NCI-H1694 (cell line): ENCODE results near the gene S100A3.
"Not testable (repeated sequence)": the region's sequence is repeated elsewhere in the genome, so short reads cannot be mapped to it uniquely, and the experiment has no call there.

ENCODE experiments used
- DNase-seq: peaks from one replicate; lab custom pipeline; 2025; lab: John Stamatoyannopoulos, UW

Gene S100A3

DNA sequence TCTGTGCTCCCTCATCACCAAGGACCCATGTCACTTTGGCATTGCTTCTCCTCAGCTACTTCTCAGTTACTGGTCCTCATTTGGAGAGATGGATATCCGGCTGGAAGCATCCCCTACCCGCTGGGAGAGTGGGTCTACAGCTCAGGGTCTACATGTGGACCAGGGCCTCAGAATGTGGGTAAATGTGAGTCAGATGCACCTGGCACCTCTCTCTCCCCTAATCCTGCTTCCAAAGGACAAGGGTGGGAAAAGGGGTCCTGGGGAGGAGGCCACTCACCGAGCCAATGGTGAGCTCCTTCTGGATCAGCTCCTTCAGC, 14.2 kb downstream of the S100A3 start:
- DNase-seq = no peak

DNA sequence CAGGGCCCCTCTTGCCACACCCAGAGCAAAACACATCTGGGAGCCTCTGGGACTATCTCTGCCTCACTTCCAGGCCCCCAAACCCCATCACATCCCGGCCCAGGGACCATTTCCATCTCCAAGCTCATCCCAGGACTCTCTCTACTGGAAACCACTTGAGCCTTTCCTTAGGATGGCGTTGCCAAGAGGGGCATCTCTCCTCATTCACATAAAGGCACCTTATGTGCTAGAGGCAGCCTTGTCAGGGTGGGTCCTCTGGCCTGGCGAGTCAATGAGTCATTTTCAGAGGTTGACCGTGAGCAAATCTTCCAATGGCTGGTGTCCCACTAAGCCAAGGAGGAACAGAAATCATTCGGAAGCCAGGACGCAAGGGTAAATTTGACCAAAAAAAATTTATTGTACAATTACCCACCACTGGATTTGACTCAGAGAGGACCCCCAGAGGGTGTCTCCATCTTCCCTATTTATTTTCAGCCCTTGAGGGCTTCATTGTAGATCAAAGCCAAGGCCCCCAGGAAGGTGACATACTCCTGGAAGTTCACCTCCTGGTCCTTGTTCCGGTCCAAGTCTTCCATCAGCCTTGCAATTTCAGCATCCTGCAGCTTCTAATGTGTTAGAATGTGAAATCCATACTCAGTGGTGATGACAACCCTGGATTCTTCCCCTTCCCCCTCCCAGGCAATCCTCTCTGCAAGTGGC, 14.7 kb downstream of the S100A3 start:
- no peak for DNase-seq

DNA sequence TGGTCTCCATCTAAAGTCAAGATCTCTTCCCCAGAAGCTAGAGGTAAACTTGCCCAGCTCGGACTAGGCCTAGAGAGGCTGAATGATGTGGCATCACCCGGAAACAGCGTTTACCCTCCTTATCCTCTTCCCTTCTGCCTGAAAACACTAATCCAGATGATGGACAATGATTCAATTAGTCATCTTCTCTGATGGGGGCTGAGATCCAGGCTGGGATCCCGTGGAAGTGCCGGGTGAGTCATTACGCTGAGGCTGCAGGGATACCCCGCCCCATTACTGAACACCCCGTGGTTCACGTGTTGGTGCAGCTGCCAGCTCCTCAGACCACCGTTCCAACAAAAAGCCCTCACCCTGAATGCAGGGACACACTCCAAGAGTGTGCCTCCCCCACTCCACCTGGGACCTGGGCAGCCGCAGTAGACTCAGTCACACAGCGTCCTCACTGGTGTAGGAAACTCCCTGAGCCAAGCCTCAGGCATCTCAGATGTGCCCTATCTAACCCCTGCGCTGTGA, 15.3 kb downstream of the S100A3 start:
- DNase-seq = peak; percentile 78

DNA sequence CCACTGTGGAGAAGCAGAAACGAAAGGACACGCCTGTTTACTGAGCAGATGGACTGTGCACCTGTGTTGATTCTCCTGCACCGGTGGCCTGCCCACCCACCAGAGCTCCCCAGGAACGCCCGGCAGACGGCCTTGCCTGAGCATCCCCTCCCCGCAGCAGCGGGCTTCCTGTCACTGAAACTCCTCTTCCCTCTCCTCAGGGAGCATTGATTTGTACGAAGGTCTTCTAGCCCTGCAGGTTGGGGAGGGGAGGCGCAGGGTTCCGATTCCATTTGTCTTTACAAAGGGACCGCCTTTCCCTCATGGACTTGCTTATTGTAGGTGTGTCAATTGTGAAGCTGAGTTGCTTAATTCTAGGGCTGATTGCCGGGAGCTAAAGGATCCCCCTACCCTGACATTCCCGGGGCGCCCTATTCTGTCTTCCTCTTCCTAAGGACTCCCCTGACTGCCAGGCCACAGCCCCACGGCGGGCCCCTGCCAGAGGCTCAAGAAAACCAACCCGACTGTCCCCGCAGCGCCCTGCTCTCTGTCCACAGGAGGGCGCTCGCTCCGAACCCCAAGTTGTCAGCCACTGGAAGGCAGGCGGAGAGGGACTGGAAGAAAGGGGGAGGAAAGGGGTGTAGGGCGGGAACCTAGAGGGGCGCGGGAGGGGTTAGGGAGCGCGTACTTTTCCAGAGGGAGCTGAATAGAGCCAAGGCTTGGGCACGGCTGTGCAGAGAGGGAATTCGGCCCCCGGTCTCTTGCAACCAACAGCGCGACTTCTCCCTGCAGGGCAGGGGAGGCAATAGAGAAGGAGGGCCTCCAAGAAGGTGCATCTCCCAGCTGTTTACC, 16.1 kb downstream of the S100A3 start:
- DNase-seq = peak; percentile 96

DNA sequence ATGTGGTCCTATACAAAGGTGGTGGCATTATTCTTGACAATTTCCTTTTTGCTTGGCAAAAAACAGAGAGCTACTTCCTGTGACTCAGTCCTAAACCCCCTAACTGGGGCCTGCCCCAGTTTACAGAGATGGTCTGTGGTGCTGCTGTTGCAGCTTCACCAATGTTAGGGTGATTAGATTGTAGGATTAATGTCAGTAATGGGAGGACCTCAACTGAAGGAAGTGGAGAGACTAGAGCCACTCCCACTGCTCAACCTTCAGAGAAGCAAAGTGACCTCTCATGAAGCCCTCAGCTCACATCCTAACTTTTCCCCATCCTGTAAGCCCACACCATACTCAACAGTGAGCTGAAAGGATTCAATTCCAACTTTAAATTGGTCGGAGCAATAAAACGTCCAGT, 16.9 kb downstream of the S100A3 start:
- DNase-seq = no peak

DNA sequence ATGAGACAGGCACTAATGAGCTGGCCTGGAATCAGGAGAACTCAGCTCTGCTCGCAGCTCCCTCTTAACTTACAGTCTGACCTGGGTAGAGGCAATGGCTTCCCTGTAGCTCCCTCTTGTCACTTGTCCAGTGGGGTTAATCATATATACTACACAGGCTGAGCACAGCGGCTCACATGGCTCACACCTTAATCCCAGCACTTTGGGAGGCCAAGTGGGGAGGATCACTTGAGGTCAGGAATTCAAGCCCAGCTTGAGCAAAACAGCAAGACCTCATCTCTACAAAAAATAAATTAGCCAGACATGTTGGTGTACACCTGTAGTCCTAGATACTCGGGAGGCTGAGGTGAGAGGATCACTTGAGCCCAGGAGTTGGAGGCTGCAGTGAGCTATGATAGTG, 17.4 kb downstream of the S100A3 start:
- DNase-seq = no peak

DNA sequence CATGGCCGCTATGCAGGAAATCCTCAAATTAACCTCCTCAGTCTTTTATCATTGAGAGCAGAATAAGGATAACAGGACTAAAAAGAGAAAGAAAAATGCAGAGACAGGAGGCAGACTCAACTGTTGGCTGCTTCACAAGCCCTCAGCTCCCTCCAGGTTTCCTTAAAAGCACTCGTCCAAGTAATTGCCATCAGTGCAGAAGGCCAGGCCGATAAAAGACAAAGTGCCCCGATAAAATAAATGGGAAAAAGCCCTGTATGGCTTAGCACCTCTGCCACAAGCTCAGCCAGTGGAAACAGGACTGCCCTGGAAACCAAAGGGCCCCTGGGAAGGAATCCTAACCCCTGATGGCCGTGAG, 21.4 kb downstream of the S100A3 start:
- no peak for DNase-seq

DNA sequence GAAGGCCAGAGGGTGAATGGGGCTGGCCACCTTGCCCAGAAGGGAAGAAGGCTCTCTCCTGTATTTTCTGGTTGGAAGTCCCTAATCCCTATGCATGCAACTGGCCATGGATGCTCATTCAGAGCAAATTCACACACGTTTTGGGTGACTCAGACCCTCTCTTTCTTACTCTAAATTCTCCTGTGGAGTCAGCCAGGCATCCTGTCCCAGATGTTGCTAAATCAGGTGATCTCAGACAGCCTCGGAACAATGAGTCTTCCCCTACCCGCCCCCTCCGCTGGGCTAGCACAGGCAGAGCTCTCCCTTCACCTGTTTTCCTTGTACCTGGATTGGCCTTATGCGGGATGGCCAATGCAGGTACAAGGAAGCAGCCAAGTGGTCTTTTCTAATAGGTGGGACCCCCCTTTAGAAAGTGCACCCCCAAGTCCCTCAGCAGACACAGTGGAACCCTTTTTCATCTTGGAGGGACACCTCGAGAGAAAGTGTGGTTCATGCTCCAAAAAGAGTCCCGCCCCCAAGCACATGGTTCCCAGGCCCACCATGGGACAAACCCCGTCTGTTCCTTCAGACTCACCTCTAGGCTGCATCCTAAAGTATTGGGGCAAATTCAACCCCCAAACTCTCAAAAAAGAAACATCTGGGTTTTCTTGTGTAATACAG, 21.9 kb downstream of the S100A3 start:
- DNase-seq = no peak

DNA sequence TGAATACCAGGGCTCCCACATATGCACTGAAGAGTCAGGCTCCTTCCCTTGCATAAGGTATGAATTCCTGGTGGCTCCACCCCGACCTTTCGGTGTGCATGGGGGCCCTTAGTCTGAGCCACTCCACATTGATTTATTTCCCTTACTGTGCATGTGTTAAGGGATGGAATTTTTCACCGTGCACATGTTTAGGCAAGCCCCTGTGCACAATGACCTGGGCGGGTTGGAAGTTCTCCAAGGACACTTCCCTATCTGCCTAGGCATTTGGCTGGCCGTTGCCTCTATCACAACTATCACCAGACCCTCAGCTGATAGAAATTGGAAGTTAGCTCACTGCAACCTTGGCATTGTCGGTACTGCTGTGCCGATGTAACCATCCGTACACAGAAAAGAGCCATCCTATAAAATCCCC, 22.9 kb downstream of the S100A3 start:
- DNase-seq = peak; percentile 69

DNA sequence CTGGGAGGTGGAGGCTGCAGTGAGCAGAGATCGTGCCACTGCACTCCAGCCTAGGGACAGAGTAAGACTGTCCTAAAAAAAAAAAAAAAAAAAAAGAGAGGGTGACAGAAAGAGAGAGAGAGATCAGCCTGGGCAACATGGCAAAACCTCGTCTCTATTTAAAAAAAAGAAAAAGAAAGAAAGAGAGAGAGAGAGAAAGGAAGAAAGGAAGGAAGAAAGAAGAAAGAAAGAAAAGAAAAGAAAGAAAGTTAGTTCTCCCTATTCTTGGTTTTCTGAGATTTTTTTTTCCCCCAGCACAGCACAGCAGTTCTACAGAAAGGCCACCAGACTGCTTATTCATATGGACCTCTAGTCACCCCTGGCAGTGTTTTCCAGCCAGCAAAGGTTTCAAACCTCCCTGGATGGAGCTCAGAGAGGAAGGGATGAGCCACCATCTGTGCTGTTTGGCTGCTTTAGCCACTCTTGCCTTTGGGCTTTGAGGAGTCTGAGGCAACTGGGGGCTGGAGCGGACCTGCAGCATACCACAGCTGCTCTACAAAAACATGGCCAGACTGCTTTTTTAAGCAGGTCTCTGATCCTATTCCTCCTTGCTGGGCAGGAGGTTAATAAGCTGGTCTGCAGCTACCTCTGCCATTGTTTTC, 23.9 kb downstream of the S100A3 start:
- DNase-seq = peak; percentile 91

DNA sequence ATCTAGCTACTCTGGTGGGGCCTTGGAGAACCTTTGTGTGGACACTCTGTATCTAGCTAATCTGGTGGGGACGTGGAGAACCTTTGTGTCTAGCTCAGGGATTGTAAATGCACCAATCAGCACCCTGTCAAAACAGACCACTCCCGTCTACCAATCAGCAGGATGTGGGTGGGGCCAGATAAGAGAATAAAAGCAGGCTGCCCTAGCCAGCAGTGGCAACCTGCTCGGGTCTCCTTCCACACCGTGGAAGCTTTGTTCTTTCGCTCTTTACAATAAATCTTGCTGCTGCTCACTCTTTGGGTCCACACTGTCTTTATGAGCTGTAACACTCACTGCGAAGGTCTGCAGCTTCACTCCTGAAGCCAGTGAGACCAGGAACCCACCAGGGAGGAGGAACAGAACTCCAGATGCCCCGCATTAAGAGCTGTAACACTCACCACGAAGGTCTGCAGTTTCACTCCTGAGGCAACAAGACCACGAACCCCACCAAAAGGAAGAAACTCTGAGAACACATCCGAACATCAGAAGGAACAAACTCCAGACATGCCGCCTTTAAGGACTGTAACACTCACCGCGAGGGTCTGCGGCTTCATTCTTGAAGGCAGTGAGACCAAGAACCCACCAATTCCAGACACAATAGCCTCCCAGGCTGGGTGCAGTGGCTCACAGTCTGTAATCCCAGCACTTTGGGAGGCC, 26.6 kb downstream of the S100A3 start:
- not testable (repeated sequence) for DNase-seq

DNA sequence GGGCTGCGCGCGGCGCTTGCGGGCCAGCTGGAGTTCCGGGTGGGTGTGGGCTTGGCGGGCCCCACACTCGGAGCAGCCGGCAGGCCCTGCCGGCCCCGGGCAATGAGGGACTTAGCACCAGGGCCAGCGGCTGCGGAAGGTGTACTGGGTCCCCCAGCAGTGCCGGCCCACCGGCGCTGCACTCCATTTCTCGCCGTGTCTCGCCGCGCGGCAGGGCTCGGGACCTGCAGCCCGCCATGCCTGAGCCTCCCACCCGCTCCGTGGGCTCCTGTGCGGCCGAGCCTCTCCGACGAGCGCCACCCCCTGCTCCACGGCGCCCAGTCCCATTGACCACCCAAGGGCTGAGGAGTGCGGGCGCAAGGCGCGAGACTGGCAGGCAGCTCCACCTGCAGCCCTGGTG, 27.2 kb downstream of the S100A3 start:
- not testable (repeated sequence) for DNase-seq

DNA sequence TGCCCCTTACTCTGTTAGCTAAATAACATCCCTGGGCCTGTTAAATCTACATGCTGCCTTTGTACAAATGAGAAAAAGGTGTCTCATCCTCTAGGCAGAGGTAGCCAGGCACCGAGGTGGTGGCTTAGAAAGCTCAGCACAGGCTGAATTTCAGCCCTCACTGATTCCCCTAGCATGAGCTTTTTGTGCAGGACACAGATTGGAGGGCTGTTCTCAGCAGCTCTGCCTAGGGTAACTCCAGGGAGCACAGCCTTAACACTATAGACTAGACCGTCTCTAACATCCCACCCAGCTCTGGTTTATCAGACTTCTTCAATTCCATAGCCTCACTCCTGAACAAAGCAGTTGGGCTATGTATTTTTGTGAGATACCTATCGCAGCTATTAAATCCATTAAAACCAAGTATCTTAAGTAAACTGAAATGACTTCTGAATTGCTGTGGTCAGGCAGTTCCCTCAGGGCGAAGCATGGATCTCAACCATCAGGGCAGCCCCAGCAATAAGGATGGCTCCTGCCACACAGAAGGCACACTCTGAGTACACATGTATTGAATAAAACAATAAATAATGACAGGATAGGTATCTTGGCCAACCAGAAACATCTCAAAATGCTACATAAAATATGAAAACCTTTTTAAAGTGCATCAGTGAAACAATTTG, 28.1 kb downstream of the S100A3 start:
- no peak for DNase-seq

DNA sequence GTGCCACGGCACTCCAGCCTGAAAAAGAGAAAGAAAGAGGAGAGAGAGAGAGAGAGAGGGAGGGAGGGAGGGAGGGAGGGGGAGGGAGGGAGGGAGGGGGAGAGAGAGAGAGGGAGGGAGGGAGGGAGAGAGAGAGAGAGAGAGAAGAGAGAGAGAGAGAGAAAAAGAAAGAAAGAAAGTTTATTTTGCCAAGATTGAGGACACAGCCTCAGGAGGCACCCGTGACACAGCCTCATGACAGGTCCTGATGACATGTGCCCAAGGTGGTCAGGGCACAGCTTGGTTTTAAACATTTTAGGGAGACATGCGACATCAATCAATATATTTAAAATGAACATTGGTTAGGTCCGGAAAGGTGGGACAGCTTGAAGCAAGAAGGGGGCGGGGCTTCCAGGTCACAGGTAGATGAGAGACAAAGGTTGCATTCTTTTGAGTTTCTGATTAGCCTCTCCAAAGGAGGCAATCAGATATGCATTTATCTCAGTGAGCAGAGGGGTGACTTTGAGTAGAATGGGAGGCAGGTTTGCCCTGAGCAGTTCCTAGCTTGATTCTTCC, 28.8 kb downstream of the S100A3 start:
- not testable (repeated sequence) for DNase-seq

DNA sequence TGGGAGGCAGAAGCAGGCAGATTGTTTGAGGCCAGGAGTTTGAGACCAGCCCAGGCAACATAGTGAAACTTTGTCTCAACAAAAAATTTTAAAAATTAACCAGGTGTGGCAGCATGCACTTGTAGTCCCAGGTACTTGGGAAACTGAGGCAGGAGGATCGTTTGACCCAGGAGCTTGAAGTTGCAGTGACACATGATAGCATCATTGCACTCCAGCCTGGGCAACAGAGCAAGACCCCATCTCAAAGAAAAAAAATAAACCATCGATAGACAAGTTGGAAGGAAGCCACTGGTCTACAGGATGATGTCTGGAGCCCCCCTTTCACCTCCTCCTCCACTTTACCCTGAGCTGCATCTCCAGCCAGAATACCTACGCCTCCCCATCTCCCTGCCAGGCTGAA, 29.8 kb downstream of the S100A3 start:
- no peak for DNase-seq

DNA sequence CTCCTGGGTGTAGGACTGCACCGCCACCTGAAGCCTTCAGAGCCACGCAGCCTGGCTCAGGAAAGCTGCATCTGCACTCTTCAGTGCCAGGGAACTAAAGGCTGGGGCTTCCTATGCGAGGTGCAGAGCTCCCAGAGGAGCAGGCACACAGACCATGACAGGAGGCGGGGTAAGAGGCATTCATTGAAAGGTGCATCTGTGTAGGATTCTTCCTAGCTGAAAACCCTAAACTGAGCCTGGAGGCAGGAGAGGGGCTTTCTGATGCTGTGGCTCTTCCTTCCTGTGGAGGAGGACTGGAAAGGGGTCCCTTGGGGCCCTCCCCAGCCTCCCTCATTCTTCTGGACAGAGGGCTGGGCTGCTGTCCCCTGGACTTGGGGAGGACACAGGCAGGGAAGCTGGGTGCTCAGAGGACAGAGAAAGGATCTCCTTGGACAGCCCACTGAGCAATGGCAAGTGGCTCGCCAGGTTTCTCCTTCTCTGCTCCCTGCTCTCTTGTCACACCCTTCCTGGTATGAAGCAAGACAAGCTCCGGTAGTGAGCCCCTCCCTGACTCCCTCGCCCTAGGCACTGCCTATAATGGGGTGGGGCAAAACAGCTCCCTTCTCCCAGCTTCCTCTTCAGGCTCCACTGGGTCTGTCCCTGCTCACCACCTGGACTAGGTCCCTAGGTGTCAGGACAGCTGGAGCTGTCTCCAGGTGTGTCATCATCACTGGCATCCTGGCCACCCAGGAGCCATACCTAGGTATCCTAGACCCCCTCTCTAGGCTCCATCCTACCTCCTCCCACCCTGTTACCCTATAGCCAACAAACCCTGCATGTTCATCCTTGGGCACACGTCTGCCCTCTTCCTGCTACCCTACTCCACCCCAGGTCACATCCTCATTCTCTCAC, 33.3 kb downstream of the S100A3 start:
- DNase-seq = no peak

DNA sequence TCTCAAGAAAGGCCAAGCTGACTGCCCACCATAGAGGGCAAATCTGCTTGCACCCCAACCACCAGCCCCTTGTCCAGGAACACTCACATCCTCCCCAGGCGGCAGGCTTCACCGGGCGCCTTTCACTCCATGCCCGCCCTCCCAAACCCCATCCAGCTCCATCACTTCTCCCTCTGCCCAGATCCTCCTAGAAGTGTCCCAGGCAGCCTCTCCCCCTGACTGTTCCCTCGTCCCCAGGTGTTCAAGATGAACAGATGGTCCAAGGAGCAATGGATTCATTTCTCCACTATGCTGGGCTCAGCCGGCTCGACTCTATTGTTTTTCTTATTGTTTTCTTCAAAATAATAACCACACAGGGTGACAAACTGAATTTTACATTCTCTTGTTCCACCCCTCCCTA, 35.4 kb downstream of the S100A3 start:
- no peak for DNase-seq

DNA sequence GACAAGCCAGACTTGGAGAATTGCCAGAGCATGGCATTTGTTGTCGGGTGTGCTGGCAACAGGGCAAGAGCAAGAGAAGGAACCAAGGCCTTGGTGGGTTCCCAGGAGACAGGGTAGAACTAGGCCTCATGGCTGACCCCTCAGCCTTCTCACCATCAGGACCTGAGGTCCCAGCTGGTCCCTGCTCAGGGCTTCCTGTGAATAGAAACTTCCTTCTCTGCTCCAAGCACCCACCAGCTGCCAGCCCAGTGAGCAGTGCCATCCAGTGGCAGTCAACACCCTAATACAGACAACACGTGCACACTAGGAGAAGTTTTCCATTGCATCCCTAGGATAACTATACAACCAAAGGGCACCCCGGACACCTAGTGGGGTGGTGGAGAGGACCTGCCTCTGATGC, 36.0 kb downstream of the S100A3 start:
- DNase-seq = peak; percentile 44

DNA sequence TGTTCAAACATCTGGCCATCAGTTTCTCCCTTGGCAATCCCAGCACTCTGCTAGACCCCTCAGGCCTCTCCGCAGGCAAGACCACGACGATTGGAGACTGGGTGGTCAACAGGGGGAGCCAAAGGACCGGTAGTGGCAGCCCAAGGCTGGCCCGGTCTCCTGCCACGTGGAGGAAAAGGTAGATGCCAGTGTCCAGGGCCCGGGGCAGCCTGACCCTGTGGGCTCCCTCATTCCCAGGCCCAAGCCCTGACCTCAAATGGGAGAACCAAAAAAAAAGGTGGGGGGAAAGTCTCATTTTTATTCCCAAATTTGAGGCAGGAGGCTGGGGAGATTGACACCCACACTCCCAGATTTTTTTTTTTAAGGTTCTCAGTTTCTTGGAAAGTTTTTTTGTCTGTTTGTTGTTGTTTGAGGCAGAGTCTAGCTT, 38.1 kb downstream of the S100A3 start:
- DNase-seq = peak; percentile 61
